Measurements from ENCODE around the gene RCL1. TPM values are rescaled to one million over a fixed set of nuclear protein-coding genes. Genes with fewer than 3 reads are reported as not detected.

The RCL1 gene
- polyA plus RNA-seq, 3 donors = 17.2 to 22.1 (median 17.9) TPM

DNA sequence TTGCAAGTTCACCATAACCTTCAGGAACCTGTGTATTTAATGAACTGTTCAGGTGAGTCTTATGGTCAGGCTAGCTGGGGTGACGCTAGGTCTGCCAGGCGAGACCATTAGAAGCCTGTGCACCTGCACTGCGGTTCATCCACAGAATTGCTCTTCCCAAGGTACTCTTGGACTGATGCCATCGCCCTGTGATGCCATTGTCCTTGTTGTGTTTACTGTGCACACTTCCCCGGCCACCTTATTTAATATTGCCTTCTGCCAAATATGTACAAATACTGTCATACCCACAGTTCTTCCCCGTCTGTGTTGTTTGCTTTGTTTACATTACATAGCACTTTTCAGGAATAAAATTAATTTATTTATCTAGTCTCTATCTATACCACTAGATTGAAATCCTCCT is 66.3 kb downstream of the RCL1 start:
- no peak for DNase-seq (ENCODE audit: extremely low read depth in 1 of 11, low read depth in 9 of 11, low spot score in 4 of 11)

DNA sequence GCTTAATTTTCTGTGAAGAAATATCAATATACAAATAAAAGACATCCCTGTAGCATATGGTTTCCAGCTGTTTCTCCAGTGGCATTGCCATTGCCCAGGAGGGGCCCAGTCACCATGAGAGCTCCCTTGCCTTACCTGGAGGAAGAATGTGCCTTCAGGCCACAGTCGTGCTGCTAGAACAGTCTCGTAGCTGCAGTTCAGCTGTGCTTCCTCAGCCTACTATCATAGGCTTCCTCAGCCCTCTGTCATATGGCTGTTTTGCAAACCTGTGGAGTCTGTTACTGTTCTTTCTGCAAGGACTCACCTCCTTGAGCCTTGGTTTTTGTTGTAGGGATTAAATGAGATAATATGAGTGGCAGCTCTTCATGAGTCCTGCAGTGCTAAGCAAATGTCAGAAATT is 67.6 kb downstream of the RCL1 start:
- no peak for DNase-seq (ENCODE audit: extremely low read depth in 1 of 11, low read depth in 9 of 11, low spot score in 4 of 11)

DNA sequence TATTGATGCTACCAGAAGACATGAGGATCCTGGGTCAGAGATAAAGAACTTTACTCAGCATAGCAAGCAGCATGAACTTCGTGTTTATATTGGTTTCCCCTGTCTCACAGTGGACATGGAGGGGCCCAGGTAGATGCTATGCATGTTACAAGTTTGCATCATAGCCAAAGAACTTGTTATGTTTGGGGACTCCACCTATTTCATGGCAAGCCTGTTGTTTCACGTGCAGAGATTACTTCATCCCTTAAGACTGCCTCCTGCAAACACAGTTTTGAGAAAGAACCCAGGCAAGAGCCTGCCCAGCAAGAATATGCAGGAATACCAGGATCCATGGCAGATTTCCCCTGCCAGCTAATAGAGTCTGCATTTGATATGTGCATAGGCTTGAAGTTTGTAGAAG is 68.4 kb downstream of the RCL1 start:
- no peak for DNase-seq (ENCODE audit: extremely low read depth in 1 of 11, low read depth in 9 of 11, low spot score in 4 of 11)

DNA sequence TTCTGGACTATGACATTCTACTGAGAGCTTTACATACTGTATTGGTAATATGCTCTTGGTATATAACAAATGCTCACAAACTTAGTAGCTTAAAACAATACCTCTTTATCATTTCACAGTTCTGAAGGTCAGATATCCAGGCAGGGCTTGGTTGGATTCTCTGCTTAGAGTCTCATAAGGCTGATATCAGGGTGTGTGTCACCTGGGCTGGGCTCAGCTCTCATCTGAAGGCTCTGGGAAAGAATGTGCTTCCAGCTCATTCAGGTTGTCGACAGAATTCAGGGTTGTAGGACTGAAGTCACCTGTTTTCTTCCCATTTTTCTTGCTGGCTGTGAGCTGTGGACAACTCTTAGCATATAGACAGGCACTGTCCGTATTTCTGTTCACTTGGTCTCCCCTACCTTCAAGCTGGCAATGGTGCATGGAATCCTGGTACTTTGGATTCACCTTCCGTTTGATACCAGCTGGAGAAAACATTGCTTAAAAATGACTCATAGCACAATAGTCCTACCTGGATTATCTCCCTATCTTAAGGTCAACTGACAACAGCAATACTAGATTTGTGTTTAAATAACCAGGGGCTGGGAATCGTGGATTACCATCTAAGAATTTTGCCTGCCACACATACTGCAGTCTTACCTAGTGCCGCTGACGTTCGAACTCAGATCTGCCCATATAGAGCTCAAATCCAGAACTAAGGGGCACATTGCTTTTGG is 69.2 kb downstream of the RCL1 start:
- DNase-seq (ENCODE audit: extremely low read depth in 1 of 11, low read depth in 9 of 11, low spot score in 4 of 11) = no peak

DNA sequence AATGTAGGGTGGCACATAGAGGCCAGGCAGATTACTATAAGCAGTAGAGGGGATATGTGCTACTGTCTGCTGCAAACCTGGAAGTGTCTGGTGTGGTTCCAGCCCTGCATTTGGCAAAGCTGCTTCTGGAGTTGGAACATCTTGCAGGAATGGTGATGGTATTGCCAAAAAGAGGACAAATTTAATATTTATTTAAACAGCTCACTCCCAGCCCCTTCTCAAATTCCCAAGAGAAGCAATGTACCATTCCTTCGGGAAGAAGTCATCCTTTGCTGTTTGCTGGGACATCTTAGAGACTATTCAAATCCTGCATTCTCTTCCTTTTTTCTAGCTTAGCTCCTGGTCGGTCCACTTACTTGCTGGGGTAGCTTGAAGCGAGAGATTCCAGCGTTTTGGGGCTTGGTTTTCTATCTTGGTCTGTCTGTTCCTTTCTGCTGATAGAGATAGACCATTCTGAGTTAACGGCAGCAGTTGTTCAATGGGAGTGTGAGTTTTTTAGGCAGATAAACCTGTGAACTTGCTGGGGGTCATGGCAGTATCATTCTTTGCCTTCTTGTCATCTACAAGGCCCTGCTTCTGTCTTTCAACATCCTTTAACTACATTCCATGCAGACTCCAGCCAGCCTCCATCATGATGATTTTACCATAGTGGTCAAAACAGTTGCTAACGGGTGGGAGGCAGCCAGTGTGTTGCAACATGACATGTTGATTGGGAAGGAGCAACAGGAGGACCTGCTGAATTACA is 69.9 kb downstream of the RCL1 start:
- DNase-seq (ENCODE audit: extremely low read depth in 1 of 11, low read depth in 9 of 11, low spot score in 4 of 11) = no peak

DNA sequence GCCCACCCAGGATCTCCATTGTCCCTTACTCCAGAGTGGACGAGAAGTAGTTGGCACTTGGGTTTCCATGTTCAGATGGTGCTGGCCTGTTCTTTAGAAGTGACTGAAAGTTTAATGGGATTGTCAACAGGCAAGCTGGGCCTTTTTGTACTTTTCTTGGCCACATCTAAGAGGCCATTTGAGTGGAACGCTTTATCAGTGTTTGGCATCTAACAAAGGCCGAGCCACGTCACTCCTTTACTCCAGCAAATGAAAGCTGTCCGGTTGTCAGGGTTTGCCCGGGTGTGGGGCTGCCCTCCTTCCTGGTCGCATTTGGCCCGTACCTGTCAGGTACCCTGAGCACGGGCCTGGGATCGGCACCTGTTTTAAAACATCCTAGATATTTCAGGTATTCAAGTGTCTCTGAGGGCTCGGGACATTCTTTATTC is 71.5 kb downstream of the RCL1 start:
- DNase-seq (ENCODE audit: extremely low read depth in 1 of 11, low read depth in 9 of 11, low spot score in 4 of 11) = no peak

DNA sequence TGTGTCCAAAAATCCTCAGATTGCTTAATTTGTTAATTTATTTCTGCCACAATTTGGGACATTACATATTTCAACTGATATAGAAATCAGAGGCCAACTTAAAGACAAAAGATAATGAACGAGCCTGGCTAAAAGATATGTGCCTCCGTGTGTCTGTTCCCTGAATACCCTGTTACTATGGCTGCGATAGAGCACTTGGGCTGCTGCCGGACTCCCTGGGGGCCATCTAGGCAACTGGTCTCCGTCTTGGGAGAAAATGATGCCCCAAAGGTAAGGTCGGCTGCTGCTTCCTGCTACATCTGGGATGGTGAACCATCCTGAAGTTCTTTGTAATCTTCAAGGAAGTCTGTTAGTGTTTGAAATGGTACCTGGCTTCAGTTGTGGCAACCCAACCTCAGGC is 72.0 kb downstream of the RCL1 start:
- DNase-seq (ENCODE audit: extremely low read depth in 1 of 11, low read depth in 9 of 11, low spot score in 4 of 11) = no peak

DNA sequence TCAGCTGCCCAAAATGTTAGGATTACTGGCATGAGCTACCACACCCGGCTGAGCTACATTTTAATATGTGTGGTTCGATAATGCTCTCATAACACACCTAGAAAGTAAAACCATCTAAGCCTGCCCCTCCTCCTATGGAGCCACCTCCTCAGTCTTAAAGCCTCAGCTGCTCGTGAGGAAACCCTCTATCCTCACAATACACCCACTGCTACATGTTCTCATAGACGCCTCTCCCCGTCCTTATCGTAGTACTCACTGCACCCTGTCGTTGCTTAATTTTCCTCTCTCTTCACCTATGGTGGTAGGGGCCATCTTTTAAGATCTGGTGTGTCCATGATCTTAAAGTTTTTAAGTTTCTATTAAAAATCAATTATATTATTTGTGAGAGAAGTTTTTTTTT is 72.9 kb downstream of the RCL1 start:
- no peak for DNase-seq (ENCODE audit: extremely low read depth in 1 of 11, low read depth in 9 of 11, low spot score in 4 of 11)

DNA sequence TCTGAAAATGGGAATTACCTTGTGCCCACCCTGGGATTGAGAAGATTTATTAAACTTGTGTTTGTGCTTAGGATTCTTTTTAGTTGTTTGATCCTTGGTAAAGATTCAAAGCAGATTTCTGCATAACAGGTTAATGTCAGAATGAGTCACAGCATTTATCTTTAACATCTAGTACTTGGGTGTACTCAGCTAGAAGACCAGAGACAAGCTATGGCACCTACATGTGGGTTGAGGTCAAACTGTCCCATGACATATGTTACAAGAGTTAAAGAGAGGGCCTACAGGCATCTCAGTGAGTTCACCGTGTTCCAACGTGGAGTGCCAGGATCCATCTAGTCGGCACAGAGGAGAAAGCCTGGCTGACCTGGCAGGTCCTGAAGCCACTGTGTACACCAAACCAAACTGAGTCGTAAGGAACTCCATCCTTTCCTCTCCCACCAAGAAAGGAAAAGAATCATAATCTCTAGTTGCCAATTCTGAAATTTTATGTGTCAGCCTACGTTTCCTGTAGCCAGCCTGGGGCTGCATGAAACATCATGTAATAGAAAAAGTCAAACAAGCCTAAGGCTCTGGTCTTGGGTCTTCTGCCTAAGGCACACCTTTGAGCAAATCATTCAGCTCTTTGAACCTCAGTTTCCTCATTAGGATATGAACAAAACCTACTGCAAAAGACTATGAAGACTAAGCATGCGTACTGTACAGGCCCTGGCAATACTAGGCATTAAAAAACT is 73.7 kb downstream of the RCL1 start:
- DNase-seq (ENCODE audit: extremely low read depth in 1 of 11, low read depth in 9 of 11, low spot score in 4 of 11) = no peak

DNA sequence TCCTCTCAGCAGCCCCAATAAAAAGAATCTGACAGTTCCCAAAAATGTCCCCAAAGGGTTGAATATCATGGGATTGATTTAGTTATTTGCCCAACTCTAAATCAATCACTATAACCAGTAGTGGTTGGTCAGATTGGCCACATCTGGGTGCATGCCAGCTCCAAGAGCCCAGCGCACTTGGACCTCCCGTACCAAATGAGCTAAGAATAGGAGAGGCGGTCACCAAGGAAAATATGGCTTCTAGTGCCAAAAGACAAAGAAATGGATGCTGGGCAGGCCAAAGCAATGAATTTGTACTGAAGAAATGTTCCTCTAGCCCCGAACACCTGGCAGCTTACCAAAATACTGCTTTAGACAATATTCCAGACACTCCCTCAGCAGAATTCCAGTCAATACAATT is 80.3 kb downstream of the RCL1 start:
- DNase-seq (ENCODE audit: extremely low read depth in 1 of 11, low read depth in 9 of 11, low spot score in 4 of 11) = no peak

DNA sequence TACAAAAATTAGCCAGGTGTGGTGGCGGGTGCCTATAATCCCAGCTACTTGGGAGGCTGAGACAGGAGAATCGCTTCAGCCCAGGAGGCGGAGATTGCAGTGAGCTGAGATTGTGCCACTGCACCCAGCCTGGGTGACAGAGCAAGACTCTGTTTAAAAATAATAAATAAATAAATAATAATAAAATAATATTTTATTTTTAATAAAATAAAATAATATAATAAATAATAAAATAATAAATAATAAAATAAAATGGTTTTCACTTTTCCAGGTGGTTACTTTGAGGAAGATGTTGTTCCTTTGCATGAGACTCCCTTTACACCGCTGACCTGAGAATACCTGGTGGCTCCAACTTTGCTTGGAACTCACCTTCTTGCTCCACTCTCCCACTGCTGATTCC is 82.8 kb downstream of the RCL1 start:
- no peak for DNase-seq (ENCODE audit: extremely low read depth in 1 of 11, low read depth in 9 of 11, low spot score in 4 of 11)

DNA sequence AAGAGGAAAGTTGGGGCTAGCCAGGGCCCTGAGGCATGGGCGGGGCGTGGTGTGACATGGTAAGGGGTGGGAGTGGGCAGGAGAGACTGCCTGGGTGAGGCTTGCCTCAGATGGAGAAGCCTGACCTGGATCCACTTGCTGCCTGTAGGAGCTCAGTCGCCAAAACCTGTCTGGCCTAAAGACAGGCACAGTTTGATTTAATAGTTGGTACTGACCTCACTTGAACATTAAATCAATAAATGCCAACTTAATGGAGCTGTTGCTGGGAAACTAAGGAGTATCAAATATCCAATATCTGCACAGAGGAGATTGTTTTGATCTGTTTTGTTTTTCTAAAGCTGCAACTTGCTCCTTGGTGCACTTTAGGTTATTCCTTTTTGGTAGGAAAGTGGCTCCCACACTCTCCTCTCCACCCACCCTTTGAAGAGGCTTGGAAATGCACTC is 86.4 kb downstream of the RCL1 start:
- peak in 2 of 11 donors; percentile 12 to 32 for DNase-seq (ENCODE audit: extremely low read depth in 1 of 11, low read depth in 9 of 11, low spot score in 4 of 11)

DNA sequence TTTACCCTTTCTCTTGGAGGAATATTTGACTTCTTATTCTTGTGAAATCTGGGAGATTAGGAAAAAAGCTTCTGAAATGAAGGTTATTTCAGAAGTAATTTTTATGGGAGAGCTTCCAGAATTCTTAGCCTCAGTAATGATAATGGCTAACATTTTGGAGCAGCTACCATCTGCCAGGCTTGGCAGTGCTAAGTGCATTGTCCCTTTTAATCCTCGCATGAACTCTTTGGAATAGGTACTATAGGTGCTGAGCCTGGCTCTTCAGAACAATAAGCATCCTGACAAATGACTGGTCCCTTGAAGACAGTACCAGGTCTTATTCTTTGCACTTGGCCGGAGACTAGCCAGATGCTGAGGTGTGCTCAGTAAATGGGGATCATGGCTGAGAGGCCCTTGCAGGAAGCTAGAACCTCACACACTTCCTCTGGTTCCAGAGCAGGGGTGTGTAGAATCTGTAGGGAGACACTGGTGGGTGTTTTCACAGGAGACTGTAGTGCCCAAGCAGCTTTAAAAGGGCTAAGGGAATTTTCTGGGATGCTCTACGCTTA is 90.7 kb downstream of the RCL1 start:
- no peak for DNase-seq (ENCODE audit: extremely low read depth in 1 of 11, low read depth in 9 of 11, low spot score in 4 of 11)

DNA sequence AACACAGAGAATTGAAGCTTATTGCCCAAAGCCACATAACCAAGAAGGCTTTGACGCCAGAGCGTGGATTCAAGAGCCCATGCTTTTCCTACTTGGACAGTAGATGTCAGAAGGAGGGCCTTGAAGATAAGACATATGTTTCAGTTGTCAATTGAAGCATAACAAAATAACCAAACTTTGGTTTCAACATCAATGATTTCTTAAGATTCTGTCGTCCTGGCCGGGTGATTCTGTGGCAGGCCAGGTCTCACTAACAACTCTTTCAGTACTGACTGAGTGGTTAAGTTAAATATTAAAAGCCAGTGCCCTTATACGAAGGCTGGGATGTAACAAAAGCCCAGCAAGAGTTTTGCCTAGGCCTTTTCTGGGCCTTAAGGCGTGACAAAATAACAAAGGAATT is 94.0 kb downstream of the RCL1 start:
- peak in 5 of 11 donors; percentile 17 to 46 (median 24) for DNase-seq (ENCODE audit: extremely low read depth in 1 of 11, low read depth in 9 of 11, low spot score in 4 of 11)

DNA sequence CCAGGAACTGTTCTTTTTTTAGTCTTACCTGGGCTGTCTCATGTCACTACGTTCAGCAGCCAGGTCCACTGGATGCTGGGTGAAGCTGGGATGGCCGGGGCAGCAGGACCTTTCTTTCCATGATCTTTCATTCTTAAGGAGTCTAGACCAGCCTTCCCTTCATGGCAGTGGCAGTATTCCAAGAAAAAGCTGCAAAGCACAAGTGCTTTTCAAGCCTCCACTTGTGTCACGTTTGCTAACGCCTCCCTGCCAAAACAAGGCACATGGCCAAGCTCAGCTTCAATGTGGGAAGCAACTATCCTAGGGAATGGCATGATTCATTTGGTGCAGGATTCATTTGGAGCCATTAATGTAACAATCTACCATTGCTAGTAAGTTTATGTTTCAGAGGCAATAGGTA is 94.8 kb downstream of the RCL1 start:
- DNase-seq (ENCODE audit: extremely low read depth in 1 of 11, low read depth in 9 of 11, low spot score in 4 of 11) = no peak

DNA sequence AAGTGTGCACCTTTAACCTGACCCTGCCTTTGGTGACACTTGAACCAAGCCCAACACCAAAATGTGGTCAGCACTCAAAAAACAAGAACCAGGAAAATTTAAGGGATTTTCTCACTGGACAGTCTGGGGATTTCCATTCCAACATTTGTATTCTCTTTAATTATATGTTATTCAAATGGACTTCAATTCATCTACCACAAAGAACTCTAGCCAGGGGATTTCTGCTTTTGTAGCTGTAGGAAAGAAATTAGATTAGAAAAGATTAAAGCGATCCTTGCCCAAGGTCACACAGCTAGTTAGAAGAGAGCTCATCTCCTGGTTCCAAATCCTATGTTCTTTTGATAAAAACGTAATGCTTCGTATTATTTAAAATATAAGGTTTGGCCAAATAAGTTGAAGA is 97.5 kb downstream of the RCL1 start:
- no peak for DNase-seq (ENCODE audit: extremely low read depth in 1 of 11, low read depth in 9 of 11, low spot score in 4 of 11)

DNA sequence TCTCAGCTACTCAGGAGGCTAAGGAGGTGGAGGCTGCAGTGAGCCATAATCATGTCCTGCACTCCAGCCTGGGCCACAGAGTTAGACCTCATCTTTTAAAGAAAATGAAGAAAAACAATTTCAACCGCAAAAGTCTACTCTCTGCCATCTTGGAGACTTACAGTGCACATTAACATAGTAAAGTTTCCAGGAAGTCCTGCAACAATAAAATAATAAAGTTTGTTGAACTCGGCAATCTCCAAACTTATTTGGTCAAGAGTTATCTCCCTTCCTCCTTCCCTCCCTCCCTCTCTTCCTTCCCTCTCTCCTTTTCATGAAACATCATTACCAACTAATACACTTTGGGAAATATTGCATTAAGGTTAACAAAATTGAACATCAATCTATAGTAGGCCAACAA is 98.2 kb downstream of the RCL1 start:
- DNase-seq (ENCODE audit: extremely low read depth in 1 of 11, low read depth in 9 of 11, low spot score in 4 of 11) = no peak

DNA sequence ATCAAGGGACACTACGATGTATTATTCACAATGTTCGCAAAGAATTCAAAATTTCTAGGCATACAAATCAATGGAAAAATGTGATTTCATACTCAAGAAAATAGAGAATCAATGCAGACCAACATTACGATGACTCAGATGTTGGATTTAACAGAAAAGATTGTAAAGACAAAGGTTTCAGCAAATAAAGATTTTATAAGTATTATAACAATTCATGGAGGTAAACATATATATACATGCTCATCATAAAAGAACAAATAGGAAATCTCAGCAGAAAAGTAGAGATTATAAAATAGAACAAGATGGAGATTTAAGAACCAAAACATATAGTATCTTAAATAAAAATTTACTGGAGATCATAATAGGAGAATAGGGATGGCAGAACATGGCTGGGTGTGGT is 98.9 kb downstream of the RCL1 start:
- DNase-seq (ENCODE audit: extremely low read depth in 1 of 11, low read depth in 9 of 11, low spot score in 4 of 11) = no peak

DNA sequence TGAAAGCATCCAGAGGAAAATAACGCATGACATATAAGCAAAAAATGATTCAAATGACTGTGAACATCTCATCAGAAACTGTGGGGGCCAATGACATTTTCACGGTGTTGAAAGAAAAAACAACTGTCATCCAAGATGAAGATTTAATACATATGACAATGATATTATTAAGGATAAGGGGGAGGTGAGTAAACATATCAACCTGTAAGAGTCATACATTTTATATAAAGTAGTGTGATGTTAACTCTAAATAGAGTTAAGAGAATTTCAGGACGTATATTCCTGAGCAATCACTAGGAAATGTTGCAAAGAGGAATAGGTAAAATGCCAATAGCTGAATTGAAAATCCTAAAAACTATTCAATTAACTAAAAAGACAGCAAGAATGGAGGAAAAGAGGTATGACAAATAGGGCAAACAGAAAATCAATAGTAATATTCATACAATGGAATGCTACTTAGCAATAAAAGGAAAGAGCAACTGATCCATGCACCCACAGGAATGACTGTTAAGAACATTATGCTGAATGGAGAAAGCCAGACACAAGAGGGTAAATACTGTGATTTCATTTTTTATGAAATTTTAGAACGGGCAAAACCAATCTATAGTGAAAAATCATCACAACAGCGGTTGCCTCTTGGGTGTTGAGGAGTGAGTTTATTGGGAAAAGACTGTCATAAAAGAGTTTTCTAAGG is 99.9 kb downstream of the RCL1 start:
- DNase-seq (ENCODE audit: extremely low read depth in 1 of 11, low read depth in 9 of 11, low spot score in 4 of 11) = no peak

Measured in renal cortex interstitium (tissue), 11 donors.